ENCODE measurements around the gene RPA3.
A peak's percentile ranks its signal among the peaks of the same experiment; 100 is the strongest.

The RPA3 gene

GRCh38 chr7:7640221-7641128 is 77.9 kb downstream of the RPA3 start, which contains the start of gene UMAD1:
TSS of gene UMAD1 (plus strand) at chr7:7640752. CDS start at chr7:7673372, 32,620 bp downstream.
- TF ChIP-seq CTCF (IDR thresholded peaks at IDR 0.05; ENCODE audit: low read depth, low read length), result no peak
- no peak for TF ChIP-seq EZH2phosphoT487 (IDR thresholded peaks at IDR 0.05; ENCODE audit: low read depth)
- Histone ChIP-seq H3K27ac (ENCODE audit: low read length) (peak within 1 kb of the TSS; percentile 53), H3K36me3 (replicated peaks; ENCODE audit: low read depth, low read length) (no peaks in the 10 kb centered on the region), H2AFZ (ENCODE audit: low read depth, low read length) (peak within 1 kb of the TSS; percentile 54), H3K4me3 (ENCODE audit: low read length) (peak within 1 kb of the TSS; percentile 82), H3K27me3 (ENCODE audit: low read depth, low read length) (no peaks in the 10 kb centered on the region), H3K4me2 (ENCODE audit: low read length) (peak within 1 kb of the TSS; percentile 93), H3K9me3 (ENCODE audit: insufficient read depth, low read length) (no peaks in the 10 kb centered on the region), H4K20me1 (ENCODE audit: insufficient read depth, low read length) (no peaks in the 10 kb centered on the region), H3K79me2 (ENCODE audit: low read length) (peaks cover 14% of the 10 kb centered on the region), H3K4me1 (ENCODE audit: low read length) (peaks cover 12% of the 10 kb centered on the region), H3K9ac (ENCODE audit: low read length) (peak within 1 kb of the TSS; percentile 75)

GRCh38 chr7:7639847-7640220 is 78.6 kb downstream of the RPA3 start:
- TF ChIP-seq EZH2phosphoT487 (IDR thresholded peaks at IDR 0.05; ENCODE audit: low read depth) (no peak), CTCF (IDR thresholded peaks at IDR 0.05; ENCODE audit: low read depth, low read length) (no peak)

GRCh38 chr7:7639421-7639820 is 79.0 kb downstream of the RPA3 start:
- peak overlapping the region; percentile 70 for H3K9ac ChIP-seq (ENCODE audit: low read length)
- peaks cover 14% of the 10 kb centered on the region for H3K79me2 ChIP-seq (ENCODE audit: low read length)
- H3K27ac ChIP-seq (ENCODE audit: low read length), result peak overlapping the region; percentile 53
- H3K36me3 ChIP-seq (replicated peaks; ENCODE audit: low read depth, low read length), result no peaks in the 10 kb centered on the region
- 0 out of 2 replicates have a peak overlapping the region, but pooled peaks have one; percentile 54 for H2AFZ ChIP-seq (ENCODE audit: low read depth, low read length)
- H3K4me2 ChIP-seq (ENCODE audit: low read length), result peak overlapping the region; percentile 93
- no peaks in the 10 kb centered on the region for H3K27me3 ChIP-seq (ENCODE audit: low read depth, low read length)
- TF ChIP-seq CTCF (IDR thresholded peaks at IDR 0.05; ENCODE audit: low read depth, low read length), result no peak
- no peak for TF ChIP-seq EZH2phosphoT487 (IDR thresholded peaks at IDR 0.05; ENCODE audit: low read depth)
- peaks cover 12% of the 10 kb centered on the region for H3K4me1 ChIP-seq (ENCODE audit: low read length)
- no peaks in the 10 kb centered on the region for H4K20me1 ChIP-seq (ENCODE audit: insufficient read depth, low read length)
- H3K4me3 ChIP-seq (ENCODE audit: low read length), result peak overlapping the region; percentile 82
- no peaks in the 10 kb centered on the region for H3K9me3 ChIP-seq (ENCODE audit: insufficient read depth, low read length)

More at GRCh38 chr7:7639847-7640220, 78.6 kb downstream of the RPA3 start:
- peaks cover 14% of the 10 kb centered on the region for H3K79me2 ChIP-seq (ENCODE audit: low read length)
- peak overlapping the region; percentile 53 for H3K27ac ChIP-seq (ENCODE audit: low read length)
- H3K4me2 ChIP-seq (ENCODE audit: low read length), result peak overlapping the region; percentile 93
- peaks cover 12% of the 10 kb centered on the region for H3K4me1 ChIP-seq (ENCODE audit: low read length)
- no peaks in the 10 kb centered on the region for H3K9me3 ChIP-seq (ENCODE audit: insufficient read depth, low read length)
- H2AFZ ChIP-seq (ENCODE audit: low read depth, low read length), result peak overlapping the region; percentile 54
- H4K20me1 ChIP-seq (ENCODE audit: insufficient read depth, low read length), result no peaks in the 10 kb centered on the region
- peak overlapping the region; percentile 70 for H3K9ac ChIP-seq (ENCODE audit: low read length)
- no peaks in the 10 kb centered on the region for H3K27me3 ChIP-seq (ENCODE audit: low read depth, low read length)
- peak overlapping the region; percentile 82 for H3K4me3 ChIP-seq (ENCODE audit: low read length)
- no peaks in the 10 kb centered on the region for H3K36me3 ChIP-seq (replicated peaks; ENCODE audit: low read depth, low read length)

GRCh38 chr7:7630626-7631329 is 87.6 kb downstream of the RPA3 start:
- Histone ChIP-seq H4K20me1 (ENCODE audit: insufficient read depth, low read length) (no peaks in the 10 kb centered on the region), H3K27ac (ENCODE audit: low read length) (no peak overlapping the region), H3K9ac (ENCODE audit: low read length) (no peak overlapping the region), H3K27me3 (ENCODE audit: low read depth, low read length) (no peaks in the 10 kb centered on the region), H3K79me2 (ENCODE audit: low read length) (no peaks in the 10 kb centered on the region), H3K36me3 (replicated peaks; ENCODE audit: low read depth, low read length) (no peaks in the 10 kb centered on the region), H3K4me3 (ENCODE audit: low read length) (no peak overlapping the region), H2AFZ (ENCODE audit: low read depth, low read length) (no peak overlapping the region), H3K4me2 (ENCODE audit: low read length) (no peak overlapping the region), H3K9me3 (ENCODE audit: insufficient read depth, low read length) (no peaks in the 10 kb centered on the region), H3K4me1 (ENCODE audit: low read length) (no peaks in the 10 kb centered on the region)
- no peak for TF ChIP-seq CTCF (IDR thresholded peaks at IDR 0.05; ENCODE audit: low read depth, low read length)
- no peak for TF ChIP-seq EZH2phosphoT487 (IDR thresholded peaks at IDR 0.05; ENCODE audit: low read depth)

All from OCI-LY3 (cell line).